ENCODE results near the gene GPR146.

GRCh38 chr7:1005303-1005702, 39.0 kb upstream of the GPR146 start:
- no peak for TF ChIP-seq OSR1 (CRISPR knock-in tag; IDR thresholded peaks at IDR 0.05)
- no peak for TF ChIP-seq PATZ1 (CRISPR knock-in tag; IDR thresholded peaks at IDR 0.05; ENCODE audit: borderline replicate concordance)
- no peak for TF ChIP-seq GLIS3 (CRISPR knock-in tag; IDR thresholded peaks at IDR 0.05)
- no peak for TF ChIP-seq CREB5 (CRISPR knock-in tag; IDR thresholded peaks at IDR 0.05; ENCODE audit: low read depth)
- TF ChIP-seq ARNTL (CRISPR knock-in tag; IDR thresholded peaks at IDR 0.05; ENCODE audit: borderline replicate concordance, low read depth), result no peak
- no peak for TF ChIP-seq TCF4 (CRISPR knock-in tag; IDR thresholded peaks at IDR 0.05; ENCODE audit: borderline replicate concordance)
- no peak for TF ChIP-seq CSDC2 (CRISPR knock-in tag; IDR thresholded peaks at IDR 0.05)
- TF ChIP-seq CSRNP3 (CRISPR knock-in tag; IDR thresholded peaks at IDR 0.05), result no peak
- TF ChIP-seq PPARA (CRISPR knock-in tag; IDR thresholded peaks at IDR 0.05; ENCODE audit: borderline replicate concordance), result no peak
- no peak for TF ChIP-seq ZFP30 (CRISPR knock-in tag; IDR thresholded peaks at IDR 0.05)
- TF ChIP-seq ZC3H10 (CRISPR knock-in tag; IDR thresholded peaks at IDR 0.05), result no peak
- TF ChIP-seq ZNF565 (CRISPR knock-in tag; conservative IDR thresholded peaks at IDR 0.05; ENCODE audit: low read depth), result no peak
- TF ChIP-seq ESRRG (CRISPR knock-in tag; IDR thresholded peaks at IDR 0.05), result no peak
